GM12878 (cell line): ENCODE measurements around the gene BMF. TPM values are rescaled to one million over a fixed set of nuclear protein-coding genes. Genes with fewer than 3 reads are reported as not detected.

Experiments used
- CBX3 ChIP-seq: fragments of 200-600 bp; sonication (generic); IDR thresholded peaks from 2 replicates; pipeline ENCODE4 v1.6.1; 2016; ENCODE audit warnings: low read depth, borderline replicate concordance
- DPF2 ChIP-seq: fragments of 450-650 bp; IDR thresholded peaks from 2 replicates; pipeline ENCODE4 v1.6.1; 2017; ENCODE audit warnings: mild to moderate bottlenecking
- EGR1 ChIP-seq, 2 experiments: IDR thresholded peaks; 1 replicate in 1 of 2; 2 replicates in 1 of 2; pipeline ENCODE4 v1.6.1; 2011 to 2012; ENCODE audit warnings: low read depth in 2 of 2, low read length in 2 of 2, borderline replicate concordance in 1 of 2, mild to moderate bottlenecking in 1 of 2, moderate library complexity in 1 of 2
- LARP7 ChIP-seq: fragments of 450-650 bp; IDR thresholded peaks from 2 replicates; pipeline ENCODE4 v1.6.1; 2017; ENCODE audit warnings: mild to moderate bottlenecking
- RAD51 ChIP-seq: fragments of 450-650 bp; IDR thresholded peaks from 2 replicates; pipeline ENCODE4 v1.6.1; 2016; ENCODE audit warnings: moderate library complexity, mild to moderate bottlenecking, inconsistent platforms
- RCOR1 ChIP-seq: conservative IDR thresholded peaks from 2 replicates; pipeline ENCODE4 v1.6.1; 2012; ENCODE audit warnings: low read depth, low read length, improper control_type of control experiment
- SREBF2 ChIP-seq: IDR thresholded peaks from 2 replicates; pipeline ENCODE4 v1.6.1; 2012; ENCODE audit warnings: mild to moderate bottlenecking, low read length
- TCF12 ChIP-seq: IDR thresholded peaks from 2 replicates; pipeline ENCODE4 v1.6.1; 2011; ENCODE audit warnings: low read depth, mild to moderate bottlenecking, low read length
- ZNF207 ChIP-seq: fragments of 450-650 bp; IDR thresholded peaks from 2 replicates; pipeline ENCODE4 v1.6.1; 2014; ENCODE audit warnings: antibody characterized with exemption, mild to moderate bottlenecking, borderline replicate concordance
- polyA plus RNA-seq, 11 experiments: library from polyadenylated mRNA; depleted of rRNA in 4 of 11; unstranded in 6 of 11; stranded (reverse) in 5 of 11; fragments of >200 nt; fragmentation: Nextera tagmentation in 4 of 11; fragmentation: Illumina TruSeq in 1 of 11; extraction: Ambion mirVana in 4 of 11; extraction: Trizol in 1 of 11; gene quantifications; 1 replicate in 1 of 11; 2 replicates in 10 of 11; pipeline versions ENCODE4 v1.2.1 to v1.2.3, GENCODE V29; 2011 to 2016; ENCODE audit warnings: inconsistent platforms in 2 of 11, missing spikeins in 2 of 11, low read depth in 1 of 11
- total RNA-seq, 4 experiments: library from RNA; depleted of rRNA in 3 of 4; stranded (reverse); fragments of >200 nt in 3 of 4; fragmentation: Illumina TruSeq in 1 of 4; extraction: Trizol in 1 of 4; gene quantifications; 2 replicates each; pipeline versions ENCODE4 v1.2.1 to v1.2.3, GENCODE V29; 2013 to 2021
- TF ChIP-seq, protein P1 (sequence below): fragments of 450-650 bp; IDR thresholded peaks from 2 replicates; pipeline ENCODE4 v1.6.1; 2017; ENCODE audit warnings: mild to moderate bottlenecking, moderate library complexity
- TF ChIP-seq, protein P2 (sequence below): IDR thresholded peaks from 2 replicates; pipeline ENCODE4 v1.6.1; 2012; ENCODE audit warnings: low read depth, low read length, improper control_type of control experiment
- TF ChIP-seq, protein P3 (sequence below): fragments of 450-650 bp; IDR thresholded peaks from 2 replicates; pipeline ENCODE4 v1.6.1; 2016; ENCODE audit warnings: mild to moderate bottlenecking
- TF ChIP-seq, protein P4 (sequence below): fragments of 450-650 bp; IDR thresholded peaks from 2 replicates; pipeline ENCODE4 v1.6.1; 2017; ENCODE audit warnings: mild to moderate bottlenecking, moderate library complexity
- TF ChIP-seq, protein P5 (sequence below): fragments of 150-350 bp; IDR thresholded peaks from 2 replicates; pipeline ENCODE4 v1.6.1; 2016; ENCODE audit warnings: low read depth, low read length

BMF gene
- total and polyA plus RNA-seq, 10 of the 15 experiments (the other 5 are each of a cell fraction or from before 2014, with no cell fraction given), result 0.82 to 34.9 (median 16.9) TPM

DNA sequence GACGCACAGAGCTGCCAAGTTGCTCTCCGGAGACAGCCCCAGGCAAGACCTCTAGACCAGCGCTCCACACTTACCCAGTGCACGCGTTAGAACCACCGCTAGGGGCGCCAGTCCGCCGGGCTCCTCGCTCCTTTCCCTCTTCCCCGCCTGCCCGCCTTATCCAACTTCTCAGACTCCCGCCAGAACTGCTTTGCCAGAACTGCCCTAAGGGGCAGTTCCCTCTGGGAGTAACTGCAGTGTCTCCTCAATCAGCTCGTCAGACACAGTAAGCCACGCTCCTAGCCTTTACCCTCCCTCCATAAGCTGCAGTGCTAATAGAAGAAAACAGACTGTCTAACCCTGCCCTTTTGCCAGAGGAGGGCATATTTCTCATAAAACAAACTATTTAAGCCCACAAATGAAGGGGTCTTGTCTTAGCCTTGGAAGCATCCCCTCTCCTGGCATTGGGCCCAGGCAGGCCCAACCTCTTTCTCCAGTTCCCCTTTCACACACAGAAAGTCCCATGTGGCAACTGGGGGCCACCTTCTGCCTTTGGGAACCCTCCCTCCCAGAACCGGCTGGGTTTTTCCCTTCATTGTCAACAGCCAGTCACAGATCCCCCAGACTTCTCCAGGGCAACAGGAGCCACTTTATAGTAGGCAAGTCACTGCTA lies 3.7 kb downstream of the BMF start (continued):
- TF ChIP-seq, protein P1, sequence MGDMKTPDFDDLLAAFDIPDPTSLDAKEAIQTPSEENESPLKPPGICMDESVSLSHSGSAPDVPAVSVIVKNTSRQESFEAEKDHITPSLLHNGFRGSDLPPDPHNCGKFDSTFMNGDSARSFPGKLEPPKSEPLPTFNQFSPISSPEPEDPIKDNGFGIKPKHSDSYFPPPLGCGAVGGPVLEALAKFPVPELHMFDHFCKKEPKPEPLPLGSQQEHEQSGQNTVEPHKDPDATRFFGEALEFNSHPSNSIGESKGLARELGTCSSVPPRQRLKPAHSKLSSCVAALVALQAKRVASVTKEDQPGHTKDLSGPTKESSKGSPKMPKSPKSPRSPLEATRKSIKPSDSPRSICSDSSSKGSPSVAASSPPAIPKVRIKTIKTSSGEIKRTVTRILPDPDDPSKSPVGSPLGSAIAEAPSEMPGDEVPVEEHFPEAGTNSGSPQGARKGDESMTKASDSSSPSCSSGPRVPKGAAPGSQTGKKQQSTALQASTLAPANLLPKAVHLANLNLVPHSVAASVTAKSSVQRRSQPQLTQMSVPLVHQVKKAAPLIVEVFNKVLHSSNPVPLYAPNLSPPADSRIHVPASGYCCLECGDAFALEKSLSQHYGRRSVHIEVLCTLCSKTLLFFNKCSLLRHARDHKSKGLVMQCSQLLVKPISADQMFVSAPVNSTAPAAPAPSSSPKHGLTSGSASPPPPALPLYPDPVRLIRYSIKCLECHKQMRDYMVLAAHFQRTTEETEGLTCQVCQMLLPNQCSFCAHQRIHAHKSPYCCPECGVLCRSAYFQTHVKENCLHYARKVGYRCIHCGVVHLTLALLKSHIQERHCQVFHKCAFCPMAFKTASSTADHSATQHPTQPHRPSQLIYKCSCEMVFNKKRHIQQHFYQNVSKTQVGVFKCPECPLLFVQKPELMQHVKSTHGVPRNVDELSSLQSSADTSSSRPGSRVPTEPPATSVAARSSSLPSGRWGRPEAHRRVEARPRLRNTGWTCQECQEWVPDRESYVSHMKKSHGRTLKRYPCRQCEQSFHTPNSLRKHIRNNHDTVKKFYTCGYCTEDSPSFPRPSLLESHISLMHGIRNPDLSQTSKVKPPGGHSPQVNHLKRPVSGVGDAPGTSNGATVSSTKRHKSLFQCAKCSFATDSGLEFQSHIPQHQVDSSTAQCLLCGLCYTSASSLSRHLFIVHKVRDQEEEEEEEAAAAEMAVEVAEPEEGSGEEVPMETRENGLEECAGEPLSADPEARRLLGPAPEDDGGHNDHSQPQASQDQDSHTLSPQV, result no peak
- TF ChIP-seq SREBF2 (no peak), TCF12 (0 out of 2 replicates have a peak, but pooled peaks have one; percentile 53), CBX3 (no peak), LARP7 (peak; percentile 58), ZNF207 (no peak), DPF2 (peak; percentile 81), RCOR1 (no peak), RAD51 (no peak), EGR1 (IDR thresholded peaks at IDR 0.05; ENCODE audit: borderline replicate concordance in 1 of 2, low read depth in 2 of 2, low read length in 2 of 2) (no peak)
- TF ChIP-seq, protein P2, sequence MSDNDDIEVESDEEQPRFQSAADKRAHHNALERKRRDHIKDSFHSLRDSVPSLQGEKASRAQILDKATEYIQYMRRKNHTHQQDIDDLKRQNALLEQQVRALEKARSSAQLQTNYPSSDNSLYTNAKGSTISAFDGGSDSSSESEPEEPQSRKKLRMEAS, result peak; percentile 24; the same call in 1 of the 2 replicates
- TF ChIP-seq, protein P3, sequence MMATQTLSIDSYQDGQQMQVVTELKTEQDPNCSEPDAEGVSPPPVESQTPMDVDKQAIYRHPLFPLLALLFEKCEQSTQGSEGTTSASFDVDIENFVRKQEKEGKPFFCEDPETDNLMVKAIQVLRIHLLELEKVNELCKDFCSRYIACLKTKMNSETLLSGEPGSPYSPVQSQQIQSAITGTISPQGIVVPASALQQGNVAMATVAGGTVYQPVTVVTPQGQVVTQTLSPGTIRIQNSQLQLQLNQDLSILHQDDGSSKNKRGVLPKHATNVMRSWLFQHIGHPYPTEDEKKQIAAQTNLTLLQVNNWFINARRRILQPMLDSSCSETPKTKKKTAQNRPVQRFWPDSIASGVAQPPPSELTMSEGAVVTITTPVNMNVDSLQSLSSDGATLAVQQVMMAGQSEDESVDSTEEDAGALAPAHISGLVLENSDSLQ, result peak; percentile 47; the same call in 1 of the 2 replicates
- TF ChIP-seq, protein P4, sequence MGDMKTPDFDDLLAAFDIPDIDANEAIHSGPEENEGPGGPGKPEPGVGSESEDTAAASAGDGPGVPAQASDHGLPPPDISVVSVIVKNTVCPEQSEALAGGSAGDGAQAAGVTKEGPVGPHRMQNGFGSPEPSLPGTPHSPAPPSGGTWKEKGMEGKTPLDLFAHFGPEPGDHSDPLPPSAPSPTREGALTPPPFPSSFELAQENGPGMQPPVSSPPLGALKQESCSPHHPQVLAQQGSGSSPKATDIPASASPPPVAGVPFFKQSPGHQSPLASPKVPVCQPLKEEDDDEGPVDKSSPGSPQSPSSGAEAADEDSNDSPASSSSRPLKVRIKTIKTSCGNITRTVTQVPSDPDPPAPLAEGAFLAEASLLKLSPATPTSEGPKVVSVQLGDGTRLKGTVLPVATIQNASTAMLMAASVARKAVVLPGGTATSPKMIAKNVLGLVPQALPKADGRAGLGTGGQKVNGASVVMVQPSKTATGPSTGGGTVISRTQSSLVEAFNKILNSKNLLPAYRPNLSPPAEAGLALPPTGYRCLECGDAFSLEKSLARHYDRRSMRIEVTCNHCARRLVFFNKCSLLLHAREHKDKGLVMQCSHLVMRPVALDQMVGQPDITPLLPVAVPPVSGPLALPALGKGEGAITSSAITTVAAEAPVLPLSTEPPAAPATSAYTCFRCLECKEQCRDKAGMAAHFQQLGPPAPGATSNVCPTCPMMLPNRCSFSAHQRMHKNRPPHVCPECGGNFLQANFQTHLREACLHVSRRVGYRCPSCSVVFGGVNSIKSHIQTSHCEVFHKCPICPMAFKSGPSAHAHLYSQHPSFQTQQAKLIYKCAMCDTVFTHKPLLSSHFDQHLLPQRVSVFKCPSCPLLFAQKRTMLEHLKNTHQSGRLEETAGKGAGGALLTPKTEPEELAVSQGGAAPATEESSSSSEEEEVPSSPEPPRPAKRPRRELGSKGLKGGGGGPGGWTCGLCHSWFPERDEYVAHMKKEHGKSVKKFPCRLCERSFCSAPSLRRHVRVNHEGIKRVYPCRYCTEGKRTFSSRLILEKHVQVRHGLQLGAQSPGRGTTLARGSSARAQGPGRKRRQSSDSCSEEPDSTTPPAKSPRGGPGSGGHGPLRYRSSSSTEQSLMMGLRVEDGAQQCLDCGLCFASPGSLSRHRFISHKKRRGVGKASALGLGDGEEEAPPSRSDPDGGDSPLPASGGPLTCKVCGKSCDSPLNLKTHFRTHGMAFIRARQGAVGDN, result peak; percentile 48; the same call in 1 of the 2 replicates
- TF ChIP-seq, protein P5, sequence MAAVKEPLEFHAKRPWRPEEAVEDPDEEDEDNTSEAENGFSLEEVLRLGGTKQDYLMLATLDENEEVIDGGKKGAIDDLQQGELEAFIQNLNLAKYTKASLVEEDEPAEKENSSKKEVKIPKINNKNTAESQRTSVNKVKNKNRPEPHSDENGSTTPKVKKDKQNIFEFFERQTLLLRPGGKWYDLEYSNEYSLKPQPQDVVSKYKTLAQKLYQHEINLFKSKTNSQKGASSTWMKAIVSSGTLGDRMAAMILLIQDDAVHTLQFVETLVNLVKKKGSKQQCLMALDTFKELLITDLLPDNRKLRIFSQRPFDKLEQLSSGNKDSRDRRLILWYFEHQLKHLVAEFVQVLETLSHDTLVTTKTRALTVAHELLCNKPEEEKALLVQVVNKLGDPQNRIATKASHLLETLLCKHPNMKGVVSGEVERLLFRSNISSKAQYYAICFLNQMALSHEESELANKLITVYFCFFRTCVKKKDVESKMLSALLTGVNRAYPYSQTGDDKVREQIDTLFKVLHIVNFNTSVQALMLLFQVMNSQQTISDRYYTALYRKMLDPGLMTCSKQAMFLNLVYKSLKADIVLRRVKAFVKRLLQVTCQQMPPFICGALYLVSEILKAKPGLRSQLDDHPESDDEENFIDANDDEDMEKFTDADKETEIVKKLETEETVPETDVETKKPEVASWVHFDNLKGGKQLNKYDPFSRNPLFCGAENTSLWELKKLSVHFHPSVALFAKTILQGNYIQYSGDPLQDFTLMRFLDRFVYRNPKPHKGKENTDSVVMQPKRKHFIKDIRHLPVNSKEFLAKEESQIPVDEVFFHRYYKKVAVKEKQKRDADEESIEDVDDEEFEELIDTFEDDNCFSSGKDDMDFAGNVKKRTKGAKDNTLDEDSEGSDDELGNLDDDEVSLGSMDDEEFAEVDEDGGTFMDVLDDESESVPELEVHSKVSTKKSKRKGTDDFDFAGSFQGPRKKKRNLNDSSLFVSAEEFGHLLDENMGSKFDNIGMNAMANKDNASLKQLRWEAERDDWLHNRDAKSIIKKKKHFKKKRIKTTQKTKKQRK, result no peak
